ENCODE data around the gene HES5.

DNA sequence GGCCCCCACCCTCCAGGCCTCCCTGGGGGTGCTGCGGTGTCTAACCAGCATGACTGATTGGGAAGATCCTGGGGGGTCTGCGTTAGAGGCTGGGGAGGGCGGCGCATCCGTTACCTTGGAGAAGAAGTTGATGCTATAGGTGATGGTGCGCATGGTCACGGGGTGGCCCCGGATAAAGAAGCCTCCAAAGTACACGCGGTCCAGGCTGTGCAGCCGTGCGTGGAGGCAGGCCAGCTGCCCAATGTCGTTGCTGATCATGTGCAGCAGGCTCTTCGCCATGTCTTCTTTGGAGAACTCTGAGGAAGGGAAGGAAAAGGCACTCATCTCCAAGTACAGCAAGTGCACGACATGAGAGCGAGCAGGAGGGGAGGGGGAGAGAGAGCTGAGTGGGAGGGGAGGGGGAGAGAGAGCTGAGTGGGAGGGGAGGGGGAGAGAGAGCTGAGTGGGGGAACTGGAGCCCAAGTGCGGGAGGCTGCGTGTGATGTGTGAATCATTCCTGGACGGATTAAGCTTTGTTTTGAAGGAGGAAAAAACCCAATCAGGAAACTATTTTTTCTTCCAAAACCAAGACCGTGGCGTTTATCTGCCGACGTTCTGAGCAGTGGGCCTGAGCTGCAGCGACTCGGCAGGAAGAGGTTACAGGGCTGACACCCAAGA lies 10.9 kb downstream of the HES5 start:
- no peak for TF ChIP-seq POLR2A (IDR thresholded peaks at IDR 0.05)
- TF ChIP-seq, protein P1, sequence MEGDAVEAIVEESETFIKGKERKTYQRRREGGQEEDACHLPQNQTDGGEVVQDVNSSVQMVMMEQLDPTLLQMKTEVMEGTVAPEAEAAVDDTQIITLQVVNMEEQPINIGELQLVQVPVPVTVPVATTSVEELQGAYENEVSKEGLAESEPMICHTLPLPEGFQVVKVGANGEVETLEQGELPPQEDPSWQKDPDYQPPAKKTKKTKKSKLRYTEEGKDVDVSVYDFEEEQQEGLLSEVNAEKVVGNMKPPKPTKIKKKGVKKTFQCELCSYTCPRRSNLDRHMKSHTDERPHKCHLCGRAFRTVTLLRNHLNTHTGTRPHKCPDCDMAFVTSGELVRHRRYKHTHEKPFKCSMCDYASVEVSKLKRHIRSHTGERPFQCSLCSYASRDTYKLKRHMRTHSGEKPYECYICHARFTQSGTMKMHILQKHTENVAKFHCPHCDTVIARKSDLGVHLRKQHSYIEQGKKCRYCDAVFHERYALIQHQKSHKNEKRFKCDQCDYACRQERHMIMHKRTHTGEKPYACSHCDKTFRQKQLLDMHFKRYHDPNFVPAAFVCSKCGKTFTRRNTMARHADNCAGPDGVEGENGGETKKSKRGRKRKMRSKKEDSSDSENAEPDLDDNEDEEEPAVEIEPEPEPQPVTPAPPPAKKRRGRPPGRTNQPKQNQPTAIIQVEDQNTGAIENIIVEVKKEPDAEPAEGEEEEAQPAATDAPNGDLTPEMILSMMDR (IDR thresholded peaks at IDR 0.05): no peak
